HAP-1 (cell line): ENCODE data around the gene CCDC57.

Source experiments
- DNase-seq, 2 experiments: peaks; one replicate each; pipeline ENCODE4 v3.0.0-alpha.2; 2016 to 2020; ENCODE audit warnings: low spot score in 2 of 2
- H3K27me3 ChIP-seq: fragments of 250-450 bp; sonication (Bioruptor Pico); 2 replicates; pipeline ENCODE4 v1.5.1; 2020; ENCODE audit warnings: low read depth, mild to moderate bottlenecking, moderate library complexity
- H3K36me3 ChIP-seq: fragments of 250-450 bp; sonication (Bioruptor Pico); replicated peaks from 2 replicates; pipeline ENCODE4 v1.5.1; 2020; ENCODE audit warnings: mild to moderate bottlenecking
- H3K4me1 ChIP-seq: fragments of 250-450 bp; sonication (Bioruptor Pico); 2 replicates; pipeline ENCODE4 v1.5.1; 2020; ENCODE audit warnings: mild to moderate bottlenecking
- H3K4me3 ChIP-seq: fragments of 250-450 bp; sonication (Bioruptor Pico); 2 replicates; pipeline ENCODE4 v1.5.1; 2020; ENCODE audit warnings: mild to moderate bottlenecking, moderate library complexity
- H3K9me3 ChIP-seq: fragments of 250-450 bp; sonication (Bioruptor Pico); 2 replicates; pipeline ENCODE4 v1.5.1; 2020; ENCODE audit warnings: mild to moderate bottlenecking, moderate library complexity
- in situ Hi-C: fragments of 300-500 bp; cut with MboI; formaldehyde crosslinking; loops from 3 replicates; pipeline ENCODE4 v1.14.3; 2020; ENCODE audit warnings: low sequenced_read_pairs, inconsistent platforms, mixed read lengths

CCDC57 gene

GRCh38 chr17:82226809-82227628 is 14.4 kb upstream of the CCDC57 start:
- Histone ChIP-seq H3K27me3 (no peaks in the 10 kb centered on the region), H3K4me1 (peaks cover 22% of the 10 kb centered on the region), H3K36me3 (no peaks in the 10 kb centered on the region), H3K4me3 (no peak overlapping the region), H3K9me3 (no peaks in the 10 kb centered on the region)
- in situ Hi-C loops = no loop called here
- no peak for DNase-seq

GRCh38 chr17:82226146-82226808 is 13.6 kb upstream of the CCDC57 start:
- H3K36me3 ChIP-seq = no peaks in the 10 kb centered on the region
- H3K4me1 ChIP-seq = peaks cover 15% of the 10 kb centered on the region
- H3K27me3 ChIP-seq = no peaks in the 10 kb centered on the region
- in situ Hi-C loops = no loop called here
- H3K9me3 ChIP-seq = no peaks in the 10 kb centered on the region
- H3K4me3 ChIP-seq = no peak overlapping the region
- DNase-seq = no peak

GRCh38 chr17:82225368-82226029 is 12.9 kb upstream of the CCDC57 start:
- Histone ChIP-seq H3K27me3 (no peaks in the 10 kb centered on the region), H3K36me3 (no peaks in the 10 kb centered on the region), H3K9me3 (no peaks in the 10 kb centered on the region), H3K4me3 (no peak overlapping the region), H3K4me1 (peaks cover 11% of the 10 kb centered on the region)
- no peak for DNase-seq
- in situ Hi-C loops = no loop called here

- Histone ChIP-seq H3K4me1 (peaks cover 2% of the 10 kb centered on the region), H3K4me3 (no peak overlapping the region), H3K9me3 (no peaks in the 10 kb centered on the region), H3K36me3 (no peaks in the 10 kb centered on the region), H3K27me3 (no peaks in the 10 kb centered on the region)
- in situ Hi-C loops = no loop called here
- no peak for DNase-seq
These were observed 12.0 kb upstream of the CCDC57 start for GRCh38 chr17:82224666-82225065.

- DNase-seq = no peak
- Histone ChIP-seq H3K36me3 (no peaks in the 10 kb centered on the region), H3K9me3 (no peaks in the 10 kb centered on the region), H3K4me1 (no peaks in the 10 kb centered on the region; the same call in 1 of the 2 replicates), H3K27me3 (no peaks in the 10 kb centered on the region), H3K4me3 (no peak overlapping the region)
- in situ Hi-C loops = no loop called here
These were observed 10.9 kb upstream of the CCDC57 start for GRCh38 chr17:82223517-82223916.

GRCh38 chr17:82222816-82223215 is 10.2 kb upstream of the CCDC57 start:
- no peaks in the 10 kb centered on the region for H3K36me3 ChIP-seq
- no peaks in the 10 kb centered on the region for H3K4me1 ChIP-seq
- H3K9me3 ChIP-seq = no peaks in the 10 kb centered on the region
- no peaks in the 10 kb centered on the region for H3K27me3 ChIP-seq
- in situ Hi-C loops = no loop called here
- DNase-seq = no peak
- H3K4me3 ChIP-seq = no peak overlapping the region

GRCh38 chr17:82221341-82221902 is 8.8 kb upstream of the CCDC57 start:
- no peaks in the 10 kb centered on the region for H3K4me1 ChIP-seq
- DNase-seq = no peak
- H3K9me3 ChIP-seq = no peaks in the 10 kb centered on the region
- H3K36me3 ChIP-seq = no peaks in the 10 kb centered on the region
- in situ Hi-C loops = no loop called here
- H3K27me3 ChIP-seq = no peaks in the 10 kb centered on the region
- no peak overlapping the region for H3K4me3 ChIP-seq

- Histone ChIP-seq H3K4me3 (no peak overlapping the region), H3K9me3 (no peaks in the 10 kb centered on the region), H3K4me1 (no peaks in the 10 kb centered on the region), H3K36me3 (no peaks in the 10 kb centered on the region), H3K27me3 (no peaks in the 10 kb centered on the region)
- no peak for DNase-seq
- in situ Hi-C loops = no loop called here
These were observed 7.4 kb upstream of the CCDC57 start for GRCh38 chr17:82219753-82220709.

GRCh38 chr17:82219083-82219482 is 6.4 kb upstream of the CCDC57 start:
- in situ Hi-C loops = no loop called here
- no peaks in the 10 kb centered on the region for H3K27me3 ChIP-seq
- no peak for DNase-seq
- no peaks in the 10 kb centered on the region for H3K36me3 ChIP-seq
- no peak overlapping the region for H3K4me3 ChIP-seq
- H3K9me3 ChIP-seq = no peaks in the 10 kb centered on the region
- no peaks in the 10 kb centered on the region for H3K4me1 ChIP-seq

- Histone ChIP-seq H3K27me3 (no peaks in the 10 kb centered on the region), H3K36me3 (no peaks in the 10 kb centered on the region), H3K9me3 (no peaks in the 10 kb centered on the region), H3K4me3 (no peak overlapping the region), H3K4me1 (no peaks in the 10 kb centered on the region)
- no peak for DNase-seq
- in situ Hi-C loops = no loop called here
These were observed 5.9 kb upstream of the CCDC57 start for GRCh38 chr17:82218349-82219075.

GRCh38 chr17:82217530-82218204 is 5.0 kb upstream of the CCDC57 start:
- DNase-seq = no peak
- H3K4me3 ChIP-seq = no peak overlapping the region

GRCh38 chr17:82217120-82217529 is 4.5 kb upstream of the CCDC57 start:
- DNase-seq = no peak
- no peaks in the 10 kb centered on the region for H3K9me3 ChIP-seq
- no peaks in the 10 kb centered on the region for H3K4me1 ChIP-seq
- in situ Hi-C loops = no loop called here
- H3K27me3 ChIP-seq = no peaks in the 10 kb centered on the region
- H3K36me3 ChIP-seq = no peaks in the 10 kb centered on the region; the same call in 1 of the 2 replicates
- H3K4me3 ChIP-seq = no peak overlapping the region

More at GRCh38 chr17:82217530-82218204, 5.0 kb upstream of the CCDC57 start:
- in situ Hi-C loops = no loop called here
- no peaks in the 10 kb centered on the region for H3K9me3 ChIP-seq
- H3K4me1 ChIP-seq = no peaks in the 10 kb centered on the region
- no peaks in the 10 kb centered on the region; the same call in 1 of the 2 replicates for H3K36me3 ChIP-seq
- H3K27me3 ChIP-seq = no peaks in the 10 kb centered on the region
